Adrenal gland (tissue), 5 donors: Measurements from ENCODE around the gene ERVMER34-1.

Source experiments
- CTCF ChIP-seq, 6 experiments: fragments of 450-650 bp in 4 of 6; fragments of 200-600 bp in 2 of 6; sonication (generic) in 1 of 6; IDR thresholded peaks; 1 replicate in 5 of 6; 2 replicates in 1 of 6; pipeline versions ENCODE4 v1.5.1 to v1.8.0; 2016 to 2021; ENCODE audit warnings: antibody characterized with exemption in 6 of 6, mild to moderate bottlenecking in 2 of 6, moderate library complexity in 1 of 6
- POLR2A ChIP-seq, 2 donors: fragments of 450-650 bp; IDR thresholded peaks; one replicate each; pipeline ENCODE4 v1.6.1; 2017; ENCODE audit warnings: antibody characterized with exemption in 2 of 2, mild to moderate bottlenecking in 2 of 2, moderate library complexity in 1 of 2
- donor health status: DM: no; HTN: no; CAD: no.

- TF ChIP-seq POLR2A (IDR thresholded peaks at IDR 0.05): no peak
- TF ChIP-seq CTCF (IDR thresholded peaks at IDR 0.05): no peak
Observed at GRCh38 chr4:52789774-52790173, 38.5 kb upstream of the ERVMER34-1 start.
